Stomach (tissue), 9 donors: Measurements from ENCODE around the gene C9orf152. TPM values are rescaled to one million over a fixed set of nuclear protein-coding genes. Genes with fewer than 3 reads are reported as not detected.

Experiments
- DNase-seq, 2 donors: peaks; one replicate each; pipeline versions ENCODE4 v3.0.0 to v3.0.0-alpha.2; 2013 to 2019
- H3K27ac ChIP-seq, 5 donors: fragments of 200-600 bp in 4 of 5; sonication (generic) in 4 of 5; one replicate each; pipeline ENCODE4 v1.5.1; 2013 to 2019; ENCODE audit warnings: mild to moderate bottlenecking in 1 of 5, moderate library complexity in 1 of 5
- H3K27me3 ChIP-seq, 3 donors: fragments of 200-600 bp; sonication (generic); one replicate each; pipeline ENCODE4 v1.5.1; 2017 to 2019; ENCODE audit warnings: mixed run types in 1 of 3
- H3K36me3 ChIP-seq, 4 donors: fragments of 200-600 bp; sonication (generic); 1 replicate in 3 of 4; 2 replicates in 1 of 4; pipeline ENCODE4 v1.5.1; 2016 to 2019
- H3K4me1 ChIP-seq, 4 donors: fragments of 200-600 bp; sonication (generic); one replicate each; pipeline ENCODE4 v1.5.1; 2016 to 2019
- H3K4me3 ChIP-seq, 4 donors: fragments of 200-600 bp; sonication (generic) in 3 of 4; one replicate each; pipeline ENCODE4 v1.5.1; 2016 to 2019; ENCODE audit warnings: mild to moderate bottlenecking in 1 of 4
- H3K9me3 ChIP-seq, 4 donors: fragments of 200-600 bp; sonication (generic); one replicate each; pipeline ENCODE4 v1.5.1; 2016 to 2019
- EP300 ChIP-seq: sonication (generic); formaldehyde crosslinking; IDR thresholded peaks from one replicate; pipeline ENCODE4 v1.6.1; 2017; ENCODE audit warnings: antibody characterized with exemption
- POLR2A ChIP-seq, 4 donors: fragments of 450-650 bp; IDR thresholded peaks; one replicate each; pipeline ENCODE4 v1.6.1; 2016; ENCODE audit warnings: antibody characterized with exemption in 4 of 4, control low read depth in 2 of 4, mild to moderate bottlenecking in 1 of 4, moderate library complexity in 1 of 4
- POLR2AphosphoS5 ChIP-seq, 3 donors: sonication (generic); formaldehyde crosslinking; IDR thresholded peaks; one replicate each; pipeline ENCODE4 v1.6.1; 2016; ENCODE audit warnings: antibody characterized with exemption in 3 of 3
- WGBS, 5 donors: extraction: QIAGEN DNeasy Blood & Tissue Kit in 3 of 5; methylation state at CpG; one replicate each; pipeline versions ENCODE4 v1.1.5 to v1.1.7; 2013 to 2018; 5-methylcytosine and 5-hydroxymethylcytosine counted together
- intact Hi-C: fragments of 100-400 bp; cut with DNase I; formaldehyde crosslinking; loops from one replicate; pipeline ENCODE4 v1.15.1; 2023; ENCODE audit warnings: low total_unique reads
- polyA plus RNA-seq, 3 donors: library from polyadenylated mRNA; stranded (reverse); fragments of 200-250 nt; gene quantifications; one replicate each; pipeline ENCODE4 v1.2.3, GENCODE V29; 2013
- total RNA-seq, 5 donors: library from RNA; depleted of rRNA; stranded (reverse); fragments of >200 nt; gene quantifications; one replicate each; pipeline versions ENCODE4 v1.1.0 to v1.2.3, GENCODE V29; 2014 to 2016
- TF ChIP-seq, protein P1 (sequence below), 7 experiments: fragments of 450-650 bp in 4 of 7; fragments of 200-600 bp in 3 of 7; sonication (generic) in 3 of 7; IDR thresholded peaks; one replicate each; pipeline ENCODE4 v1.5.1; 2016 to 2019; ENCODE audit warnings: antibody characterized with exemption in 7 of 7, control low read depth in 2 of 7, mild to moderate bottlenecking in 1 of 7
- donor health status: healthy with polysubstance abuse.
- donor health status: Bipolar disorder and iron deficiency.
- donor health status: healthy.

C9orf152 gene
- total and polyA plus RNA-seq, 8 donors: 1.7 to 26.8 (median 17.0) TPM; not detected in 1

DNA sequence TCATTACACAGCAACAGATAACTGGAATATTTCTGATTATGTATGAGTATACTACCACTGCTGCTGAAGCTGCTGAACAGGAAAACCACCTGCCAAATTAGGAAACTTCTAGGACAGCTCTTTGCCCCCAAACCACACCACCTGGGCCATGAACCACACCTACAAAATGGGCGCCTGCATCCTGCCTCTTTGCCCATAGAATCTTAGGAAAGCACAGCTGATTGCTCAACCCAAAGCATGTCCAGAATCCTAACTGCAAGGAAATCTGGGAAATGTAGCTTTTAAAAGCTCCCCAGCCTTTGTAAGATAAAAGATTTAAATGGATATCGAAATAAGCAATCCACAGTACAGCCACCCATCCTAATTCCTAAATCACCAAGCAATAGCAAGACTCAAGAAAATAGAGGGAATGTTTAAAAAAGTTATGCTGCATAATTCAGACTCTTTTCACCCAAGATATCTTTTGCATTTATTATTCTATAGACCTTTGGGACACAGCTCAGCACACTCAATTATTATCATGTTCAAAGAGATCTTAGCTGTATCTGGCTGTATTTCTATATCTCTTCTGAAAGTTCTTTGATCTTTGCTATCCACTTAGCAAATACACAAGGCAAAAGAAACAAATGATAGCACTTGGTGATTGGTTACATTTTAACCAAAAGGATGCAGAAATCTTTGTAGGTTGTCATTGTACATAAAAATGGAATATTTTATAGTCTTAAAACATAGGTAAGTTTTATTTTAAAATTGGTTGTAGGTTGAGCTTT, 6.8 kb upstream of the C9orf152 start:
- WGBS, 5 donors: 25 to 47% (median 41%) methylated on average over 2 of the region's 2 CpGs
- H3K4me1 ChIP-seq: peaks cover 15 to 51% (median 22%) of the 10 kb centered on the region in 4 donors
- H3K27ac ChIP-seq: peak overlapping the region; percentile 64 to 83 (median 72)
- H3K4me3 ChIP-seq: no peak overlapping the region
- intact Hi-C loops: no loop called here
- no peaks in the 10 kb centered on the region for H3K36me3 ChIP-seq
- no peak for DNase-seq
- no peak for TF ChIP-seq POLR2AphosphoS5 (IDR thresholded peaks at IDR 0.05)
- TF ChIP-seq, protein P1, sequence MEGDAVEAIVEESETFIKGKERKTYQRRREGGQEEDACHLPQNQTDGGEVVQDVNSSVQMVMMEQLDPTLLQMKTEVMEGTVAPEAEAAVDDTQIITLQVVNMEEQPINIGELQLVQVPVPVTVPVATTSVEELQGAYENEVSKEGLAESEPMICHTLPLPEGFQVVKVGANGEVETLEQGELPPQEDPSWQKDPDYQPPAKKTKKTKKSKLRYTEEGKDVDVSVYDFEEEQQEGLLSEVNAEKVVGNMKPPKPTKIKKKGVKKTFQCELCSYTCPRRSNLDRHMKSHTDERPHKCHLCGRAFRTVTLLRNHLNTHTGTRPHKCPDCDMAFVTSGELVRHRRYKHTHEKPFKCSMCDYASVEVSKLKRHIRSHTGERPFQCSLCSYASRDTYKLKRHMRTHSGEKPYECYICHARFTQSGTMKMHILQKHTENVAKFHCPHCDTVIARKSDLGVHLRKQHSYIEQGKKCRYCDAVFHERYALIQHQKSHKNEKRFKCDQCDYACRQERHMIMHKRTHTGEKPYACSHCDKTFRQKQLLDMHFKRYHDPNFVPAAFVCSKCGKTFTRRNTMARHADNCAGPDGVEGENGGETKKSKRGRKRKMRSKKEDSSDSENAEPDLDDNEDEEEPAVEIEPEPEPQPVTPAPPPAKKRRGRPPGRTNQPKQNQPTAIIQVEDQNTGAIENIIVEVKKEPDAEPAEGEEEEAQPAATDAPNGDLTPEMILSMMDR (IDR thresholded peaks at IDR 0.05): no peak
- no peak for TF ChIP-seq POLR2A (IDR thresholded peaks at IDR 0.05)
- TF ChIP-seq EP300: no peak
- H3K9me3 ChIP-seq: no peaks in the 10 kb centered on the region
- no peaks in the 10 kb centered on the region for H3K27me3 ChIP-seq

DNA sequence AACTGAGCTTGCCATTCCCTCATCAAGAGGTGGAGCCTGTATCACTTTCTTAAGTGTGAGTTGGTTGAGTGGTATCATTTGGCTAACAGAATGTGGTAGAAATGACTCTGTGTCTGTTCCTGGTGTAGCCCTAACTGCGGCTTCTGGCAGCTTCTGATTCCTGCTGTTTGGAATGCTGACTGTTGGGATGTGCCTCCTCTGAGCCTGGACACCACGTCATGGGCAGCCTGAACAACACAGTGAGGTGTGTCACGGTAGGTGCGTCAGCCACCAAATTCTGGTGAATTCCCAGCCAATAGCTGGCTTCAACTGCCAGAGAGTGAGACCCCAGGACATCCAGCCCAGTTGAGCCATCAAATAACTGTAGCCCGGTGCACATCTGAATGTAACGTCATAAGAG, 6.1 kb upstream of the C9orf152 start:
- intact Hi-C loops: no loop called here
- 44 to 78% (median 54%) methylated on average over 6 of the region's 6 CpGs for WGBS, 5 donors
- H3K4me3 ChIP-seq: no peak overlapping the region
- no peaks in the 10 kb centered on the region for H3K27me3 ChIP-seq
- H3K9me3 ChIP-seq: no peaks in the 10 kb centered on the region
- peak overlapping the region; percentile 64 to 83 (median 72) for H3K27ac ChIP-seq
- peaks cover 15 to 51% (median 25%) of the 10 kb centered on the region in 4 donors for H3K4me1 ChIP-seq
- no peaks in the 10 kb centered on the region for H3K36me3 ChIP-seq
- no peak for TF ChIP-seq POLR2A (IDR thresholded peaks at IDR 0.05)
- TF ChIP-seq EP300: no peak
- TF ChIP-seq, protein P1 (IDR thresholded peaks at IDR 0.05): no peak
- TF ChIP-seq POLR2AphosphoS5 (IDR thresholded peaks at IDR 0.05): no peak
- no peak for DNase-seq

DNA sequence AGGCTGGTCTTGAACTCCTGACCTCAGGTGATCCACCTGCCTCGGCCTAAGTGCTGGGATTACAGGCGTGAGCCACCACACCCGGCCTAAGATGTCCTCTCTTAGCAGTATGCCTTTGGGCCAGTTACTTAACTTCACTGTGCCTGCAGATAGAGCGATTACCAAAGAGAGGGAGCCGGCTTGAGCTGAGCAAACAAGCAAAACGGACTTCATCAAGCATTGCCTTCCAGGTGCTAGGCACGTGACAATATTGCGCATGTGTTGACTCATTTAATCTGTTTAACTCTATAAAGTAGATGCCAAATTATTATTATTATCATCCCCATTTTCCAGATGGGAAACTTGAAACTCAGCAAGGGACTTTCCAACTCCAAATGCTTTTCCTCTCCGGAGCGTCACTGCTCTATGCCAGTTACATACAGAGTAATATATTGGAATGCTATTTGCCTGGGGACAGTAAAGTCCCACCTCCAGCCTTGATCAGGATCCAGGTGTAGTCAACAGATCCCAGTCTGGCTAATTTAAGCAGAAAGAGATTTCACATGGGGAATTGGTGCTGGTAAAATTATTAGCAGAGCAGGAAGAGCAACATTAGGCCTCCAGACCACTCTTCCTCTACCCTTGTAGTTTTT, 5.6 kb upstream of the C9orf152 start:
- WGBS, 5 donors: 28 to 65% (median 36%) methylated on average over 10 of the region's 10 CpGs

DNA sequence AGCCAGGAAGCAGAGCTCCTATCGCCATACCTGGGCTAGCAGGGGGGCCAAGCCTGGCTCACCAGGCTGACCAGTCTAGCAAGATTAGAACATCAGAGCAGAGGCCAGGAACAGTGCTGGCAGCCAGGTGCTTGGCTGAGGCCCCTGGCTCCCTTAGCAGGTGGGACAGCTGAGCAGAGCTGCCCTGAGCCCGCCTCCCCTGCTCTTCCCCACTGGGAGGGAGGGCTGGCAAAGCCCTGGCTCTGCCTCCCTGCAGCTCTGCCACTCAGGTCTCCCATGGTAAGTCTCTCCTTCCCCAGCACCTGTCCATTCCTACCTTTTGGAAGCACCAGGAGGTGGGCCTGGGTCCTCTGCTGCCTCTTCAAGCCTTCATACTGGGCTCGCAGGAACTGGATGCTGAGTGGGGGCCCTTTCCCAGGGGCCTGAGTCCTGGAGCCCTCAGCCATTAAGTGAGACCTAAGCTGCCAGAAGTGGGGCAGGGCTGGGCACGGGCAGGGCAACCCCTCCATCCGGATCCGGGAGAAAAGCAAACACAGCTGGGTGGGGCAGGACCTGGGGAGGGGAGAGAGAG, 803 bp downstream of the C9orf152 start:
- peak overlapping the region; percentile 89 to 93 (median 91) for H3K27ac ChIP-seq
- no peaks in the 10 kb centered on the region for H3K36me3 ChIP-seq
- 30 to 46% (median 34%) methylated on average over 6 of the region's 6 CpGs for WGBS, 5 donors
- no peaks in the 10 kb centered on the region for H3K9me3 ChIP-seq
- intact Hi-C loops: no loop called here
- TF ChIP-seq POLR2A (IDR thresholded peaks at IDR 0.05) (peak in 1 of 4 donors; percentile 59), POLR2AphosphoS5 (IDR thresholded peaks at IDR 0.05) (peak in 2 of 3 donors; percentile 91), EP300 (no peak)
- TF ChIP-seq, protein P1 (IDR thresholded peaks at IDR 0.05): no peak
- H3K4me1 ChIP-seq: peaks cover 5 to 22% (median 12%) of the 10 kb centered on the region in 4 donors
- peak overlapping the region; percentile 23 to 40 (median 36) for H3K4me3 ChIP-seq
- peak; percentile 87 to 93 for DNase-seq
- H3K27me3 ChIP-seq: peaks cover 0 to 10% (median 0%) of the 10 kb centered on the region in 3 donors

More for the DNA sequence above, 5.6 kb upstream of the C9orf152 start:
- DNase-seq: peak; percentile 67 to 80
- Histone ChIP-seq H3K4me1 (peaks cover 15 to 52% (median 25%) of the 10 kb centered on the region in 4 donors), H3K36me3 (no peaks in the 10 kb centered on the region), H3K27ac (peak overlapping the region; percentile 64 to 83 (median 72)), H3K9me3 (no peaks in the 10 kb centered on the region), H3K27me3 (no peaks in the 10 kb centered on the region), H3K4me3 (no peak overlapping the region)
- intact Hi-C loops: no loop called here
- TF ChIP-seq EP300 (no peak), POLR2AphosphoS5 (IDR thresholded peaks at IDR 0.05) (peak in 2 of 3 donors; percentile 57 to 59)
